SK-N-SH (cell line): Measurements from ENCODE around the gene ST8SIA3.

Experiments
- CHD2 ChIP-seq: fragments of 150-350 bp; IDR thresholded peaks from 2 replicates; pipeline ENCODE4 v1.6.1; 2018; ENCODE audit warnings: low read length; ENCODE audit not compliant: partially characterized antibody
- CTCF ChIP-seq: fragments of 200-600 bp; sonication (generic); IDR thresholded peaks from 2 replicates; pipeline ENCODE4 v1.6.1; 2017; ENCODE audit warnings: antibody characterized with exemption, mild to moderate bottlenecking, moderate library complexity
- RFX5 ChIP-seq: IDR thresholded peaks from 2 replicates; pipeline ENCODE4 v1.6.1; 2012; ENCODE audit warnings: mild to moderate bottlenecking, improper control_type of control experiment, low read length
- SMC3 ChIP-seq: IDR thresholded peaks from 2 replicates; pipeline ENCODE4 v1.6.1; 2012; ENCODE audit warnings: low read depth, low read length, improper control_type of control experiment
- TAF1 ChIP-seq: IDR thresholded peaks from 2 replicates; pipeline ENCODE4 v1.6.1; 2012; ENCODE audit warnings: low read depth, mild to moderate bottlenecking, low read length, moderate library complexity, borderline replicate concordance
- TF ChIP-seq, protein P1 (sequence below): IDR thresholded peaks from 2 replicates; pipeline ENCODE4 v1.6.1; 2012; ENCODE audit warnings: mild to moderate bottlenecking, low read depth, low read length, moderate library complexity

- TF ChIP-seq RFX5, result no peak
- no peak for TF ChIP-seq CTCF
- no peak for TF ChIP-seq SMC3
- TF ChIP-seq, protein P1, sequence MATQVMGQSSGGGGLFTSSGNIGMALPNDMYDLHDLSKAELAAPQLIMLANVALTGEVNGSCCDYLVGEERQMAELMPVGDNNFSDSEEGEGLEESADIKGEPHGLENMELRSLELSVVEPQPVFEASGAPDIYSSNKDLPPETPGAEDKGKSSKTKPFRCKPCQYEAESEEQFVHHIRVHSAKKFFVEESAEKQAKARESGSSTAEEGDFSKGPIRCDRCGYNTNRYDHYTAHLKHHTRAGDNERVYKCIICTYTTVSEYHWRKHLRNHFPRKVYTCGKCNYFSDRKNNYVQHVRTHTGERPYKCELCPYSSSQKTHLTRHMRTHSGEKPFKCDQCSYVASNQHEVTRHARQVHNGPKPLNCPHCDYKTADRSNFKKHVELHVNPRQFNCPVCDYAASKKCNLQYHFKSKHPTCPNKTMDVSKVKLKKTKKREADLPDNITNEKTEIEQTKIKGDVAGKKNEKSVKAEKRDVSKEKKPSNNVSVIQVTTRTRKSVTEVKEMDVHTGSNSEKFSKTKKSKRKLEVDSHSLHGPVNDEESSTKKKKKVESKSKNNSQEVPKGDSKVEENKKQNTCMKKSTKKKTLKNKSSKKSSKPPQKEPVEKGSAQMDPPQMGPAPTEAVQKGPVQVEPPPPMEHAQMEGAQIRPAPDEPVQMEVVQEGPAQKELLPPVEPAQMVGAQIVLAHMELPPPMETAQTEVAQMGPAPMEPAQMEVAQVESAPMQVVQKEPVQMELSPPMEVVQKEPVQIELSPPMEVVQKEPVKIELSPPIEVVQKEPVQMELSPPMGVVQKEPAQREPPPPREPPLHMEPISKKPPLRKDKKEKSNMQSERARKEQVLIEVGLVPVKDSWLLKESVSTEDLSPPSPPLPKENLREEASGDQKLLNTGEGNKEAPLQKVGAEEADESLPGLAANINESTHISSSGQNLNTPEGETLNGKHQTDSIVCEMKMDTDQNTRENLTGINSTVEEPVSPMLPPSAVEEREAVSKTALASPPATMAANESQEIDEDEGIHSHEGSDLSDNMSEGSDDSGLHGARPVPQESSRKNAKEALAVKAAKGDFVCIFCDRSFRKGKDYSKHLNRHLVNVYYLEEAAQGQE, result no peak
- TF ChIP-seq TAF1, result no peak
- no peak for TF ChIP-seq CHD2
Measured at GRCh38 chr18:57311472-57311871, 40.9 kb upstream of the ST8SIA3 start.
